Stimulated activated CD4-positive, alpha-beta T cell treated with anti-CD3 and anti-CD28 coated beads, Interleukin-2, amount 100 ng/mL, for 24 hours (primary cell): ENCODE results near the gene ATR.
"Not testable (repeated sequence)": the region's sequence is repeated elsewhere in the genome, so short reads cannot be mapped to it uniquely, and the experiment has no call there.

Experiments used
- DNase-seq, 2 donors: peaks; one replicate each; pipeline ENCODE4 v3.0.0-alpha.2; 2020

Gene ATR

DNA sequence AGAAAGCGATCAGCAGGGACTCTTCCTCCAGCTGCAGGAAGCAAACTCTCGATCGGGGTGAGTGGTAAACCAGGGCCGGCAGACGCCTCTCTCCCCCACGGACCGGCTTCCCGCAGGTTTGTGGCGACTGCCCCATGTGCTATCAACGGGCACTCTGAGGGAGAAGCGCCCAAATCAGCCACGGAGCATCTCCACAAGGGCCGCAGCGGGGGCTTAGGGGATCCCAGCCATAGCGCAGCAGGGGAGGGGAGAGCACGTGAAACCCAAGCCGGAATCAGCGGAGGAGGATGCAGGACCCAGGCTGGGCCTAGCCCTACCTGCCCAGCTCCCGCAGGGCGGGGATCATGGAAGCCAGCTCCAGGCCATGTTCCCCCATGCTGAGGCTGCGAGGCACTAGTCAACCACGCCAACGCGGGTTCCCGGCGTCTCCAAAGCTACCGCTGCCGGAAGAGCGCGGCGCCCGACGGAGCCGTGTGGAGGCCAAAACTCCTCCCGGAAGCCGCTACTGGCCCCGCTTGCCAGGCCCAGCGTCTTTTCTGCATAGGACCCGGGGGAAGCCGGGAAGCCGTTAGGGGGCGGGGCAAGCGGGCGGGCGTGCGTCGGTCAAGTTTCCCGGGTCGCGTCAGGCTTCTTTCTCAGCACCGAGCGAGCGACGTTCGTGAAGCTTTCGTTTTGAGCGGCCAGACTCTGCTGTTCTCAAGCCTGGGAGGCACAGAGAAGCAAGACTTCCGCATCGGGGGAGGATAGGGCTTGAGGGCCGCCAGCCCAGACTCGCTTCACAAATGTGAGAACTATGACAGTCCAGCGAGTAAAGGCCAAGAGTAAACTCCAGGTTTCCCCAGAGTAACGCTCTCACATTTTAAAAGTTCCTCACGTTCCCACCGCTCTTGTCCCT lies at the start of gene ATR:
ATR (minus strand) TSS at position 405 of the 895 bp plus-strand sequence; CDS start at position 376, 29 bp downstream.
- DNase-seq = peak; percentile 98

DNA sequence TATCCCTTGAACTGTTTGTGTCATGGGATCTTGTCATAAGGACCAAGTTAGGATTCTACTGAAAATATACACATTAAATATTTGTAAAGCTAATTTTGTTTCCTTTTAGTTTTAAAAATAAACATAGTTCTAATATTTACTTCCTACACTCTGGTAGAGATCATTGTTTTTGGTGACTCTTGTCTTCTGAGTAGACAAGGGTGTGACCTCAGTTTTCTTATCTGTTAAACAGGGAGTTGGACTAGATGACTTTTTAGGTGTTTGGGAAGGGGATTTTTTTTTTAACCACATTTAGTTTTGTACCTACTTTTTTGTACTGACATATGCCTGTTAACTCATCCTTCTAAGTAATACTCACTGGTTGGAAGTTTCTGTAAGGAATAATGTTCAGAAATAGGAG lies 48.4 kb upstream of the ATR start:
- DNase-seq = no peak

DNA sequence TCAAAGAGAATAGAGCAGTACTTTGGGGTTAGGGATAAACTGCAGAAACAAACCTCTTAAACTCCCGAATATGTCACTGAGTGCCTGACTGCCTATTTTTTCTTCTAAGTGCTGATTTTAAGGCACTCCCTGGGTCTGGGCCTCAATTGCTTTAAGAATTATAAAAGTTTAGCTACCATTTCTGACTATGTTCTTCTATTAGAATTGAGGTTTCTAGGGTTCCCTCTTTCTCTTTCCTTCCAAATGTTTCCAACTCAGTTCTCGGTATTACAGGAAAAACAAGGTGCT lies 46.6 kb upstream of the ATR start:
- no peak for DNase-seq

DNA sequence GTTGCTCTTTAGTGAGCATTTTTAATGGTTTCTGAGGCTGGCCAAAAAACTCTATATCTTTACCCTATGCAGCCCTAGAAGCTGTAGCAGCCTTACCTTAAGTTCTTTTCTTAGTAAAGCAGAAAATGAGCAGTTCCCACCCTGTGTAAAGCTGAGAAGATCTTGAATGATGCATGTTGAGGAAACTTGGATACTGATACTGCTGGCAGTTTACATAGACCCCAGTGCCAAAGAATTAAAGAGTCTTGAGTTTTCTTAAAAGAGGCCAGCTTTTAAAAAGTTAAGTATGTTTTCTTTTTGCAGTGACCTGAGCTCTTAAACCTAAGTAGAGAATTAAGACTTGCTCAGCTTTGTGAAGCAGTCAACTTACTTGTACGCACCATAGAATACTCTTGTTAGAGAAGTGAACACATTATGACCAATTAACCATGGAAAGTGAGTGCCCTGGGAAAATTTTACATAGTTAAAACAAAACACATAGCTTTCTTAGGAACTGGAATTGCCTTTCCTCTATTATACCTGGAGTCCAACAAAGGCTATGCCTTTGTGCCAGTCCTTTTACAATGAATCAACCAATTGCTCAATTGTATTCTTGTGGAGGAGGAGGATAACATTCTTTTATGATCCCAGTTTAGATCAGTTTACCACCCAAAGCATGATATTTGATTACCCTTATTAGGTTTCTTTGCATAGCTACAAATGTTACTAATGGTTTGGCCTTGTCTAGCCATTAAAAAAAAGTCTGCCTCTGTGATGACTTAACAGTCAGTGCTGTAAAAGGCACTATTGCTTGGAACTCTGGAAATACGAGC lies 46.0 kb upstream of the ATR start:
- DNase-seq = no peak

- no peak for DNase-seq
Observed at GRCh38 chr3:142623194-142623593, 44.7 kb upstream of the ATR start.

- DNase-seq = no peak
Observed at GRCh38 chr3:142622405-142622804, 43.9 kb upstream of the ATR start.

- no peak for DNase-seq
Observed at GRCh38 chr3:142618917-142619461, 40.5 kb upstream of the ATR start.

- no peak for DNase-seq
Observed at GRCh38 chr3:142615171-142615570, 36.6 kb upstream of the ATR start.

- DNase-seq = no peak
Observed at GRCh38 chr3:142614059-142614626, 35.6 kb upstream of the ATR start.

DNA sequence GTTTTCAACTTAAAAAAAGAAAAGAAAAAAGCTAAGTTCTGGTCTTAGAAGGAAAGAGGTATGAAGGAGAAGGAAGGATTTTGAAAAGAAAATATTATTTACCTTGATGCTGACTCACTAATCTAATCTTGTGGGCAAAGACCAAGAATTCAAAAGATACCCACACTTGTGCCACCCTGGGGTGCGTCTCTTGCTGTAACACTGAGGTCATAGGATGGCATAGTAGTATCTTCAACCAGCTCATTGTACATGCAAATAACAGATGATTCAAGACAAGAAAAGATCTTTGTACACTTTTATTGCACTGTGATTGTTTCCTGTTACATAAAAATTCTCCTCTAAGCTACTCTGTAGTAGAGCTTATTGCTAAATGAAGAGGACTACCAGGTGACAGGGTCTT lies 35.0 kb upstream of the ATR start:
- no peak for DNase-seq

GRCh38 chr3:142611206-142611605 lies 32.7 kb upstream of the ATR start:
- DNase-seq = no peak

DNA sequence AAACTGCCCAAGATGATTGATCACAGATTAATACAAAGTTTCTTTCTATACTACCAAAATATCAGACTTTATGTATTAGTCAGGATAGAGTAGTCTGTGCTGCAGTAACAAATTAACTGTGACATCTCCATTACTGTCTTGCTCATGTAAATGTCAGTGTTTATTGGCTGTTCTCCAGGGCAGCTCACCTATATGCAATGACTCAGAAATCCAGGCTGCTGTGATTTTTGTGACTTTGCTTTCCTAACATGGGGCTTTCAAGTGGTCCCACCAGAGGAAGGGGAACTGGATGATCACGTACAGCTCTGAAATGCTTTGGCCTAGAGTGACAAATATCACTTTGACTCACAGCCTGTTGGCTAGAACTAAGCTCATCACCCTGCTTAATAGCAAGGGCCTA lies 30.6 kb upstream of the ATR start:
- no peak for DNase-seq

- DNase-seq = no peak
Observed at GRCh38 chr3:142608631-142609030, 30.1 kb upstream of the ATR start.

- no peak for DNase-seq
Observed at GRCh38 chr3:142604940-142605339, 26.4 kb upstream of the ATR start.

DNA sequence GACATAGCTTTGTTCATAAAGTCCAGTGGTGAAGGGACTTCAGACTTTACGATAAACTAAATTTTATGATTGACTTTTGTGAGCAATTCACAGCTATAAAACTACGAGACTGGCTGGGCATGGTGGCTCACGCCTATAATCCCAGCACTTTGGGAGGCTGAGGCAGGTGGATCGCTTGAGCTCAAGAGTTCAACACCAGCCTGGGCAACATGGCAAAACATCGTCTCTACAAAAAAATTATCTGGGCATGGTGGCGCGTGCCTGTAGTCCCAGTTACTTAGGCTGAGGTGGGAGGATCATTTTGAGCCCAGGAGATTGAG lies 24.8 kb upstream of the ATR start:
- DNase-seq = not testable (repeated sequence)

DNA sequence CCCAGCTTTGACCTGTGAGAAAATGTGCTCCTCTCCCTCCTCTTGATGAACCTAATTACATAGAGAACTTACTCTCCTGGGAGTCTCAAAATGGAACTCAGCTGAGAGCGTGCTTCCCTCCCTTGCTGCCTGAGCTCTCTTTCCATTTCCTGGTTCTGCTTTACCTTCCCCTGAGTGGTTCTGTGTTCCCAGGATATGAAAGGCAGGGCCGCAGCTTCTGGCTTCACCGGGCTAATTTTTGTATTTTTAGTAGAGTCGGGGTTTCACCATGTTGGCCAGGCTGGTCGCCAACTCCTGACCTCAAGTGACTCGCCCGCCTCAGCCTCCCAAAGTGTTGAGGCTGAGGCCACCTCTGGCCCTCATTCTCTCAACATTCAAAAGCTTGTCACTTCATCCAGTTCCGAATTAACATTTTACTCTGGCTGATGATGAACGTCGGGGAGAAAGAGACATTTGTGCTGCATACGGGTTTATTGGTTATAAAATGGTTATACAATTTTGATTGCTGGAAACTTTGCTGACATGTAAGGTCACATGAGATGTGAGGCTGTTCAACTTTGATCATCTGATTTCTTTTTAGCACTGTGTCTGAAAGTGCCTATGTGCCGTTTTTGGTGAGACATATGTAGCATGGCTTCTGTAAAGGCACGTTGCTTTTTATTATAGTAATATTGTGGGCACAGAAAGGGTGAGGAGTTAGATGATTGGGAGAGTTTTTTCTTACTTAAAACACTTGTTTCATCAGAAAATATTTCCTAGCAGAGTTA lies 24.3 kb upstream of the ATR start:
- DNase-seq = no peak

- DNase-seq = no peak
Observed at GRCh38 chr3:142601713-142602112, 23.2 kb upstream of the ATR start.

DNA sequence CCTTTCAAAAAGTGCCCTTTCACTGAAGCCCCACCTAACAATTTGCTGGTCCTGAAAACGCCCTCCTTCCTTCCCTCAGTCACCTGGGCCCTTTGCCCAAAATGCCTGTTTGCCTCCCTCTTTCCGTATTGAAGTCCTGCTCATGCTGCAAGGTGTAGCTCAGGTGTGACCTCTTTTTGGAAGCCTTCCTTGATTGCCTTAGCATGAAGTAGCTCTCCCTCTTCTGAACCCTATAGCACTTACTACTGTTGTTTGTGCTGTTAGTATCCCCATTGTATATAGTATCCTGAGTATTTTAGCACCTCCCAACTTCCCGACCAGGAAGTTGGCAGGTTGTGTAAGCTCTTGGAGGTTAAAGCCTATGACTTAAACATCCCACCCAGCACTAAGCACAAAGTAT lies 19.4 kb upstream of the ATR start:
- DNase-seq = no peak

- DNase-seq = no peak
Observed at GRCh38 chr3:142596726-142597088, 18.2 kb upstream of the ATR start.

DNA sequence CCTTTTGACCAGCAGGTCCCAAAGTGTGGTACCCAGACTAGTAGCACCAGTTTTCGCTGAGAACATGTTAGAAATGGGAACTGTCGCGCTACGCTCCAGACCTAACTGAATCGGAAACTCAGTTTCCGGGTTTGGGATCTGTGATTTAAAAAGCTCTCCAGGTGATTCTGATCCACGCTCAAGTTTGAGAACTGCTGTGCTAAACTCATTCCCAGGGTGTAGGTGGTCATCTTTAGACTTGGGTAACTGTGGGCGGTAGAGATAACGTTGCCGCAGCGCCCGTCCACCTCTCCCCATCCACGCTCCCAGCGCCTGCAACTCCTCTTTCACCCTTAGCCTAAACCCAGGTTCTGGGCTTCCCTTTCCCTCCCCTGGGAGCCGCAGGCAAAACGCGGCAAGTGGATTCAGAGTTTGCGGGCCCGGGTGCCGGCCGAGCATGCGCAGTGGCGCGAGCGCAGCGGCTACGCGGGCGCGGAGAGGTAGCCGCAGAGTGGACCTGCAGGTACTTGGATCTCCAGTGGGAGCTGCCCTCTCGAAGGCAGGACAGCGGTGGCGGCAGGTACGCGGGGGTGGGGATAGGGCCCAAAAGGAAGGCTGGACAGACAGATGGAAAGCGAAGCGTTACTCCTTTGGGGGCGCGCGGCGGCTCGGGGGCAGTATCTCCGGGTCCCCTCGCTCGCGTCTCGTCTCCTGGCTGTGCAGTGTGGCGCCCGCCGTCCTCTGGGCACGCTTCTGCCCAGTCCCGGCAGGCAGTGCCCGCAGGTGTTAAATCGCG lies 17.6 kb upstream of the ATR start, which contains the start of gene PLS1:
PLS1 (plus strand) TSS at position 443 of the 775 bp plus-strand sequence. CDS start 67,845 bp downstream, outside the sequence.
- DNase-seq = peak; percentile 86 to 87

DNA sequence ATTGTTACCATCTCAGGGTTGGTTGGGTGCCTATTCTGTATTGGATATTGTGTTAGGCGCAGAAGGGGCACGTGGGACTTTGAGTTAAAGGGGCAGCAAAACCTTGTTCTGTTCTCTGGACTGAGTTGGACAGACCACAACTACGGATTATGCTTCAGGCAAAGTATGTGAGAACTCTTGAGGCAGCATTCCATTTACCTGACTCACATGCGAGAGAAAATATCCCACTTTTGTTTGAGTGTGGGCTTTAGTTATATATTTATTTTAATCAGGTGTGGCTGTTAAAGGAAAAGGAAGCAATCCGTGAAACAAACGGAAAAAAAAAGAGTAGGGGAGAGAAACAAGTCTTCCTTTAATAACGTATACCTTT lies 17.0 kb upstream of the ATR start:
- no peak for DNase-seq

DNA sequence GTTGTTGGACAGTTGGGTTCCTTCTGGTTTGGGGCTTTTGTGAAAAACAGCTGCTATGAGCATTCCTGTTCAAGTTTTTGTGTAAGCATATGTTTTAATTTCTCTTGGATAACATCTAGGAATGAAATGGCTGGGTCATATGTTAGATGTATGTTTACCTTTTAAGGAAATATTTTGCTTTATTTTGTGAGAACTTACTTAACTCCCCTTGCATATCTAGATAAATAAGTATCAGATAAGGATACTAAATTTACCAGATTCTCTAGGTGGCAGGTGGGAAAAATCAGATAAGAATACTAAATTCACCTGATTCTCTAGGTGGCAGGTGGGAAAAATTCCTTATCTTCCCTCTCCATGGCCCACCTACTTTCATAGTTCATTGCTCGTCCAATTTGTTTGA lies 16.6 kb upstream of the ATR start:
- DNase-seq = no peak
